Panc1 (cell line): ENCODE measurements around the gene UHRF2.

Experiments used
- POLR2AphosphoS5 ChIP-seq: IDR thresholded peaks from 2 replicates; pipeline ENCODE4 v1.6.1; 2012; ENCODE audit warnings: mild to moderate bottlenecking, low read depth, low read length, moderate library complexity
- TF ChIP-seq, protein P1 (sequence below): fragments of 450-650 bp; IDR thresholded peaks from 2 replicates; pipeline ENCODE4 v1.5.1; 2017; ENCODE audit warnings: mild to moderate bottlenecking
- TF ChIP-seq, protein P2 (sequence below), 2 experiments: IDR thresholded peaks; 2 replicates each; pipeline ENCODE4 v1.6.1; 2011 to 2012; ENCODE audit warnings: low read depth in 2 of 2, control low read depth in 1 of 2, low read length in 1 of 2, mild to moderate bottlenecking in 1 of 2, moderate library complexity in 1 of 2; ENCODE audit not compliant: insufficient read depth in 1 of 2

DNA sequence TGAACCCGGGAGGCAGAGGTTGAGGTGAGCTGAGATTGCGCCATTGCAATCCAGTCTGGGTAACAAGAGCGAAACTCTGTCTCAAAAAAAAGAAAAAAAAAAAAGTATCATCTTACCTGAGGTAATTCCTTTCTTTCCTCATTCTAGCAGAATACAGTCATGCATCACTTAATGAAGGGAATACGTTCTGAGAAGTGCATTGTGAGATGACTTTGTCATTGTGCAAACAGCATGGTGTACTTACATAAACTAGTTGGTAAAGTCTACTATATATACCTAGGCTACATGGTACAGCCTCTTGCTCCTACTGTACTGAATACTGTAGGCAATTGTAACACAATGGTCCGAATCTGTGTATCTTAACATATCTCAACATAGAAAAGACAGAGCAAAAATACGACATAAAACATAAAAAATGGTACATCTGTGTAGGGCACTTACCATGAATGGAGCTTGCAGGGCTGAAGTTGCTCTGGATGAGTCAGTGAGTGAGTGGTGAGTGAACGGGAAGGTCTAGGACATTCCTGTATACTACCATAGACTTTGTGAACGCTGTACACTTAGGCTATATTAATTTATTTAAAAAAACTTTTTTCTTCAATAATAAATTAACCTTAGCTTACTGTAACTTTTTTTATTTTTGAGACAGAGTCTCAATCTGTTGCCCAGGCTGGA lies 132.2 kb downstream of the UHRF2 start:
- TF ChIP-seq, protein P1, sequence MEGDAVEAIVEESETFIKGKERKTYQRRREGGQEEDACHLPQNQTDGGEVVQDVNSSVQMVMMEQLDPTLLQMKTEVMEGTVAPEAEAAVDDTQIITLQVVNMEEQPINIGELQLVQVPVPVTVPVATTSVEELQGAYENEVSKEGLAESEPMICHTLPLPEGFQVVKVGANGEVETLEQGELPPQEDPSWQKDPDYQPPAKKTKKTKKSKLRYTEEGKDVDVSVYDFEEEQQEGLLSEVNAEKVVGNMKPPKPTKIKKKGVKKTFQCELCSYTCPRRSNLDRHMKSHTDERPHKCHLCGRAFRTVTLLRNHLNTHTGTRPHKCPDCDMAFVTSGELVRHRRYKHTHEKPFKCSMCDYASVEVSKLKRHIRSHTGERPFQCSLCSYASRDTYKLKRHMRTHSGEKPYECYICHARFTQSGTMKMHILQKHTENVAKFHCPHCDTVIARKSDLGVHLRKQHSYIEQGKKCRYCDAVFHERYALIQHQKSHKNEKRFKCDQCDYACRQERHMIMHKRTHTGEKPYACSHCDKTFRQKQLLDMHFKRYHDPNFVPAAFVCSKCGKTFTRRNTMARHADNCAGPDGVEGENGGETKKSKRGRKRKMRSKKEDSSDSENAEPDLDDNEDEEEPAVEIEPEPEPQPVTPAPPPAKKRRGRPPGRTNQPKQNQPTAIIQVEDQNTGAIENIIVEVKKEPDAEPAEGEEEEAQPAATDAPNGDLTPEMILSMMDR = no peak
- TF ChIP-seq, protein P2, sequence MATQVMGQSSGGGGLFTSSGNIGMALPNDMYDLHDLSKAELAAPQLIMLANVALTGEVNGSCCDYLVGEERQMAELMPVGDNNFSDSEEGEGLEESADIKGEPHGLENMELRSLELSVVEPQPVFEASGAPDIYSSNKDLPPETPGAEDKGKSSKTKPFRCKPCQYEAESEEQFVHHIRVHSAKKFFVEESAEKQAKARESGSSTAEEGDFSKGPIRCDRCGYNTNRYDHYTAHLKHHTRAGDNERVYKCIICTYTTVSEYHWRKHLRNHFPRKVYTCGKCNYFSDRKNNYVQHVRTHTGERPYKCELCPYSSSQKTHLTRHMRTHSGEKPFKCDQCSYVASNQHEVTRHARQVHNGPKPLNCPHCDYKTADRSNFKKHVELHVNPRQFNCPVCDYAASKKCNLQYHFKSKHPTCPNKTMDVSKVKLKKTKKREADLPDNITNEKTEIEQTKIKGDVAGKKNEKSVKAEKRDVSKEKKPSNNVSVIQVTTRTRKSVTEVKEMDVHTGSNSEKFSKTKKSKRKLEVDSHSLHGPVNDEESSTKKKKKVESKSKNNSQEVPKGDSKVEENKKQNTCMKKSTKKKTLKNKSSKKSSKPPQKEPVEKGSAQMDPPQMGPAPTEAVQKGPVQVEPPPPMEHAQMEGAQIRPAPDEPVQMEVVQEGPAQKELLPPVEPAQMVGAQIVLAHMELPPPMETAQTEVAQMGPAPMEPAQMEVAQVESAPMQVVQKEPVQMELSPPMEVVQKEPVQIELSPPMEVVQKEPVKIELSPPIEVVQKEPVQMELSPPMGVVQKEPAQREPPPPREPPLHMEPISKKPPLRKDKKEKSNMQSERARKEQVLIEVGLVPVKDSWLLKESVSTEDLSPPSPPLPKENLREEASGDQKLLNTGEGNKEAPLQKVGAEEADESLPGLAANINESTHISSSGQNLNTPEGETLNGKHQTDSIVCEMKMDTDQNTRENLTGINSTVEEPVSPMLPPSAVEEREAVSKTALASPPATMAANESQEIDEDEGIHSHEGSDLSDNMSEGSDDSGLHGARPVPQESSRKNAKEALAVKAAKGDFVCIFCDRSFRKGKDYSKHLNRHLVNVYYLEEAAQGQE (IDR thresholded peaks at IDR 0.05; ENCODE audit: insufficient read depth in 1 of 2, low read depth in 2 of 2, low read length in 1 of 2) = no peak
- no peak for TF ChIP-seq POLR2AphosphoS5
